Cardiac fibroblast (primary cell): ENCODE measurements around the gene ASB11.

Experiments
- DNase-seq, 2 donors: peaks; one replicate each; pipeline versions ENCODE4 v3.0.0 to v3.0.0-alpha.2; 2010; ENCODE audit warnings: low read depth in 2 of 2
- H3K4me3 ChIP-seq, 2 donors: replicated peaks in 1 of 2; 1 replicate in 1 of 2; 2 replicates in 1 of 2; pipeline ENCODE4 v1.5.1; 2011; ENCODE audit warnings: low read depth in 2 of 2, low read length in 2 of 2, mild to moderate bottlenecking in 2 of 2, moderate library complexity in 1 of 2
- CTCF ChIP-seq: IDR thresholded peaks from one replicate; pipeline ENCODE4 v1.5.1; 2011; ENCODE audit warnings: low read depth, mild to moderate bottlenecking, low read length, inconsistent platforms

The ASB11 gene

GRCh38 chrX:15328821-15329220 is 13.4 kb upstream of the ASB11 start:
- no peak for TF ChIP-seq CTCF
- DNase-seq = no peak
- no peak overlapping the region for H3K4me3 ChIP-seq

- TF ChIP-seq CTCF = no peak
- no peak for DNase-seq
- no peak overlapping the region for H3K4me3 ChIP-seq
Observed at GRCh38 chrX:15328131-15328530, 12.7 kb upstream of the ASB11 start.

GRCh38 chrX:15322472-15322871 is 7.0 kb upstream of the ASB11 start:
- TF ChIP-seq CTCF = no peak
- no peak overlapping the region for H3K4me3 ChIP-seq
- no peak for DNase-seq

- H3K4me3 ChIP-seq = no peak overlapping the region
- TF ChIP-seq CTCF = no peak
- no peak for DNase-seq
Observed at GRCh38 chrX:15322072-15322471, 6.6 kb upstream of the ASB11 start.

GRCh38 chrX:15321447-15321846 is 6.0 kb upstream of the ASB11 start:
- H3K4me3 ChIP-seq = no peak overlapping the region
- DNase-seq = no peak
- TF ChIP-seq CTCF = no peak

- no peak for TF ChIP-seq CTCF
Observed at GRCh38 chrX:15320297-15320696, 4.9 kb upstream of the ASB11 start.

GRCh38 chrX:15319075-15319474 is 3.6 kb upstream of the ASB11 start:
- DNase-seq = no peak
- no peak for TF ChIP-seq CTCF
- H3K4me3 ChIP-seq = no peak overlapping the region

More at GRCh38 chrX:15320297-15320696, 4.9 kb upstream of the ASB11 start:
- no peak overlapping the region for H3K4me3 ChIP-seq
- DNase-seq = no peak
